HL-60 (cell line): ENCODE results near the gene ANO9.

Experiments used
- GABPA ChIP-seq: IDR thresholded peaks from 2 replicates; pipeline ENCODE4 v1.6.1; 2012; ENCODE audit warnings: low read depth
- POLR2AphosphoS5 ChIP-seq: IDR thresholded peaks from 2 replicates; pipeline ENCODE4 v1.6.1; 2012; ENCODE audit warnings: low read depth
- SPI1 ChIP-seq: IDR thresholded peaks from 2 replicates; pipeline ENCODE4 v1.6.1; 2012; ENCODE audit warnings: low read depth, mild to moderate bottlenecking, borderline replicate concordance
- TF ChIP-seq, protein P1 (sequence below): IDR thresholded peaks from one replicate; pipeline ENCODE4 v1.5.1; 2011; ENCODE audit warnings: low read length, control low read depth, inconsistent platforms; ENCODE audit not compliant: insufficient read depth

GRCh38 chr11:452203-452744 lies 10.5 kb upstream of the ANO9 start:
- TF ChIP-seq, protein P1, sequence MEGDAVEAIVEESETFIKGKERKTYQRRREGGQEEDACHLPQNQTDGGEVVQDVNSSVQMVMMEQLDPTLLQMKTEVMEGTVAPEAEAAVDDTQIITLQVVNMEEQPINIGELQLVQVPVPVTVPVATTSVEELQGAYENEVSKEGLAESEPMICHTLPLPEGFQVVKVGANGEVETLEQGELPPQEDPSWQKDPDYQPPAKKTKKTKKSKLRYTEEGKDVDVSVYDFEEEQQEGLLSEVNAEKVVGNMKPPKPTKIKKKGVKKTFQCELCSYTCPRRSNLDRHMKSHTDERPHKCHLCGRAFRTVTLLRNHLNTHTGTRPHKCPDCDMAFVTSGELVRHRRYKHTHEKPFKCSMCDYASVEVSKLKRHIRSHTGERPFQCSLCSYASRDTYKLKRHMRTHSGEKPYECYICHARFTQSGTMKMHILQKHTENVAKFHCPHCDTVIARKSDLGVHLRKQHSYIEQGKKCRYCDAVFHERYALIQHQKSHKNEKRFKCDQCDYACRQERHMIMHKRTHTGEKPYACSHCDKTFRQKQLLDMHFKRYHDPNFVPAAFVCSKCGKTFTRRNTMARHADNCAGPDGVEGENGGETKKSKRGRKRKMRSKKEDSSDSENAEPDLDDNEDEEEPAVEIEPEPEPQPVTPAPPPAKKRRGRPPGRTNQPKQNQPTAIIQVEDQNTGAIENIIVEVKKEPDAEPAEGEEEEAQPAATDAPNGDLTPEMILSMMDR, result no peak
- no peak for TF ChIP-seq GABPA
- no peak for TF ChIP-seq POLR2AphosphoS5
- TF ChIP-seq SPI1, result no peak
